ENCODE data around the gene NBEA.

DNA sequence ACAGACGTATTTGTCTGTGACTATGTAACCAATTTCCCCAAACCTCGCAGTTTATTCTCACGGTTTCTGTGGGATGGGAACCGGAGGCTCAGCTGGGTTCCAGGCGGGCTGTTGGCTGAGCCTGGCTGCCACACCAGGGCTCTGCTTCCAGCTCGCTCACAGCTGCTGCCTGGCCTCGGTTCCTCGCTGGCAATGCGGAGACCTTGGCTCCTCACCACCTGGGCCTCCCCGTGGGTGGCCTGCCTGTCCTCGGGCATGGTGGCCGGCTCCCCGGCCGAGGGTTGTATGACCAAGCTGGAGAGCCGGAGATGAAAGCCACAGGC, 753.3 kb downstream of the NBEA start:
- TF ChIP-seq, protein P1, sequence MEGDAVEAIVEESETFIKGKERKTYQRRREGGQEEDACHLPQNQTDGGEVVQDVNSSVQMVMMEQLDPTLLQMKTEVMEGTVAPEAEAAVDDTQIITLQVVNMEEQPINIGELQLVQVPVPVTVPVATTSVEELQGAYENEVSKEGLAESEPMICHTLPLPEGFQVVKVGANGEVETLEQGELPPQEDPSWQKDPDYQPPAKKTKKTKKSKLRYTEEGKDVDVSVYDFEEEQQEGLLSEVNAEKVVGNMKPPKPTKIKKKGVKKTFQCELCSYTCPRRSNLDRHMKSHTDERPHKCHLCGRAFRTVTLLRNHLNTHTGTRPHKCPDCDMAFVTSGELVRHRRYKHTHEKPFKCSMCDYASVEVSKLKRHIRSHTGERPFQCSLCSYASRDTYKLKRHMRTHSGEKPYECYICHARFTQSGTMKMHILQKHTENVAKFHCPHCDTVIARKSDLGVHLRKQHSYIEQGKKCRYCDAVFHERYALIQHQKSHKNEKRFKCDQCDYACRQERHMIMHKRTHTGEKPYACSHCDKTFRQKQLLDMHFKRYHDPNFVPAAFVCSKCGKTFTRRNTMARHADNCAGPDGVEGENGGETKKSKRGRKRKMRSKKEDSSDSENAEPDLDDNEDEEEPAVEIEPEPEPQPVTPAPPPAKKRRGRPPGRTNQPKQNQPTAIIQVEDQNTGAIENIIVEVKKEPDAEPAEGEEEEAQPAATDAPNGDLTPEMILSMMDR (IDR thresholded peaks at IDR 0.05) = no peak
- TF ChIP-seq POLR2A (IDR thresholded peaks at IDR 0.05) = no peak

Data from thyroid gland (tissue), 4 donors.